Measurements from ENCODE around the gene TMEM31. TPM values are rescaled to one million over a fixed set of nuclear protein-coding genes. Genes with fewer than 3 reads are reported as not detected.

TMEM31 gene
- total RNA-seq, 1 donor from 2014 or later, result not detected

Other genes starting within 250 kb of the TMEM31 start
- gene RAB40A, start 191.4 kb upstream of the TMEM31 start, total RNA-seq, result 0.10 TPM
- 66.1 TPM for gene TCEAL4, start 125.4 kb upstream of the TMEM31 start, total RNA-seq
- gene TCEAL3, start 102.9 kb upstream of the TMEM31 start, total RNA-seq, result 24.5 TPM
- 20.0 TPM for gene TCEAL1, start 81.9 kb upstream of the TMEM31 start, total RNA-seq
- 164 TPM for gene MORF4L2, start 24.2 kb upstream of the TMEM31 start, total RNA-seq
- 9.4 TPM for gene PLP1, start 65.9 kb downstream of the TMEM31 start, total RNA-seq
- gene RAB9B, start 121.3 kb downstream of the TMEM31 start, total RNA-seq, result 25.1 TPM

Data from left ventricle myocardium superior (tissue), 1 donor.